GM21526 (cell line): ENCODE data around the gene VSIR.

Experiments
- ATAC-seq: cut with Tn5 transposase; IDR thresholded peaks from one replicate; pipeline ENCODE4 v1.9.1; 2021; ENCODE audit warnings: moderate library complexity; ENCODE audit not compliant: unreplicated experiment, low FRiP score

VSIR gene

GRCh38 chr10:71783917-71784678, 10.8 kb upstream of the VSIR start:
- ATAC-seq, result no peak

GRCh38 chr10:71782917-71783490, 9.7 kb upstream of the VSIR start:
- ATAC-seq, result no peak

- no peak for ATAC-seq
These were observed 9.0 kb upstream of the VSIR start for GRCh38 chr10:71782221-71782916.

DNA sequence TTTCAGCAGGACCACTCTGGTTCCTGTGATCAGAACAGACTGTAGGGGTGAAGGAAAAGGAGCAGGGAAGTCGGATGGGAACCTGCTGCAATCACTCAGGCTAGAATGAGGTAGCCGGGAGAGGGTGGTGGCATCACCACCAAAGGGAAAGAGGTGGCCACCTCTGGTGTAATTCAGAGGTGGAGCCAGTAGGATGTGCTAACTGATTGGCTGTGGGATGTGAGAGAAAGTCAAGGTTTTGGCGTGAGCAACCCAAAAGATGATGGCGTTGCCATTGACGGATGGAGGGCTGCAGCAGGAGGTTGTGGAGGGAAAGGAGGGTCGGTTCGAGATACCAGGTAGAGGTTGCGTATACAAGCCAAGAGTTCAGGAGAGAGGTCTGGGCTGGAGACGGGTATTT, 7.4 kb upstream of the VSIR start:
- no peak for ATAC-seq

GRCh38 chr10:71780156-71780555, 6.8 kb upstream of the VSIR start:
- ATAC-seq, result no peak

GRCh38 chr10:71779641-71780040, 6.3 kb upstream of the VSIR start:
- ATAC-seq, result no peak

GRCh38 chr10:71778071-71778825, 4.9 kb upstream of the VSIR start:
- no peak for ATAC-seq

DNA sequence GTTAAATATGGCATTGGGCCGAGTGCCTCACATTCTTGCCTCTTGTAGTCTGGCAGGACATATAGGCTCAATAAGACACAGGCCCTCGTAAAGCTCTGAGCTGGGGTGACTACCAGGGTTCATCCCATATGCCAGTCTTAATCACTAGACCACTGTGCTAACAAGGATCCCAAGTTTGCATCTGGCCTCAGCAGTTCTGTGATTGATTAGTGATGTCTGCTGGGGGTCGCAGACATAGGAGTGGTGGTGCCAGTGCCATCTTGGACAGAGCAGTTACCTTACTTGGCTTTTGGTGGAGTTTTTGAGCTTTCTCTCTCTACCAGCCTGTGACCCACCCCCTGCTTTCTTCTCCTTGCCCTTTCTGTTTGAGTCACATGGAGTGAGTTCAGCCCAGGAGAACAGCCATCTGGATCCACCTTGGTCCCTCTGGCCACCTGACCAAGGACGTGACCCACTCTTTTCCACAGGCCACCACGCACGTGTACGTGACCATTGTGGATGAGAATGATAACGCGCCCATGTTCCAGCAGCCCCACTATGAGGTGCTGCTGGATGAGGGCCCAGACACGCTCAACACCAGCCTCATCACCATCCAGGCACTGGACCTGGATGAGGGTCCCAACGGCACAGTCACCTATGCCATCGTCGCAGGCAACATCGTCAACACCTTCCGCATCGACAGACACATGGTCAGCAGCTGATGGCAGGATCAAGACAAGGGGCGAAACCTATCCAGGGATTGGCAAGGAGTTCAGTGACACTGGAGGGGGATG, 4.1 kb upstream of the VSIR start:
- no peak for ATAC-seq

- ATAC-seq, result no peak
These were observed 3.2 kb upstream of the VSIR start for GRCh38 chr10:71776481-71776925.

GRCh38 chr10:71774916-71775702, 1.8 kb upstream of the VSIR start:
- no peak for ATAC-seq

DNA sequence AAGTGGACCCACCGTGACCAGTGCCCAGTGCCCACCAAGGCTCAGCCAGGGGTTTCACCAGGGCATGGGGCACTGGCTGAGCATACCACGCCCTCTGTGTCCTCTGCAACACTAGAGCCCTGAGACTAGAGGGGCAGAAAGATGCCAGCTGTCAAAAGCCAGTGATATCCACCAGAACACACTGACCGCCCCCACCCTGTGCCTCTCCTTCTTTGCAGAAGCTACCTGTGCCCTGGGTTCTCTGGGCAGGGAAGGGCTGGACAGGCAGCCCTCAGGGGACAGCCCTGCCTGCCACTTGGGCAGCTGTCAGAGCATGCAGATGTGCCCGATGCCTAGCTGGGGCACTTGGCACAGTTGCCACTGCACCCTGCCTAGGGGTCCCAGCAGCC, 494 bp downstream of the VSIR start:
- no peak for ATAC-seq

GRCh38 chr10:71771821-71772617, 1.3 kb downstream of the VSIR start:
- ATAC-seq, result no peak

GRCh38 chr10:71771204-71771603, 2.1 kb downstream of the VSIR start:
- no peak for ATAC-seq

DNA sequence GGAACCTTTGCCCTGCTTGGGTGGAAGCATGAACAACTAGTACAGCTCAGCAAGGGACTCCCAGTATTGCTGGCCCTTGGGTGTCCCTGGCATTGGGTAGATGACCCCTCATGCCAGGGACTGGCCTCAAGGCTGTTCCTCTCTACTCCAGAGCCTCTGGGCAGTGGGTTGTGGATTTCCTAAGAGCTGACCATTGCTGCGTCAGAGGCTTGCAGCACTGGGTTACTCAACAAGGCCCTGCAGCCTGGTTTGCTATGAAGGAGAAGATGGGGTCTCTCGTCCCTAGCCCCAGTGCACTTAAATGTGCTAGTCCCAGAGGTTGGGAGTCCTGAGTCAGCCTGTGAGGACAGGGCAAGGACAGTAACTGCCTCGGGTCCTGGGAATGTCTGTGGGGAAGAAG, 2.5 kb downstream of the VSIR start:
- no peak for ATAC-seq

- no peak for ATAC-seq
These were observed 3.1 kb downstream of the VSIR start for GRCh38 chr10:71770255-71770654.

DNA sequence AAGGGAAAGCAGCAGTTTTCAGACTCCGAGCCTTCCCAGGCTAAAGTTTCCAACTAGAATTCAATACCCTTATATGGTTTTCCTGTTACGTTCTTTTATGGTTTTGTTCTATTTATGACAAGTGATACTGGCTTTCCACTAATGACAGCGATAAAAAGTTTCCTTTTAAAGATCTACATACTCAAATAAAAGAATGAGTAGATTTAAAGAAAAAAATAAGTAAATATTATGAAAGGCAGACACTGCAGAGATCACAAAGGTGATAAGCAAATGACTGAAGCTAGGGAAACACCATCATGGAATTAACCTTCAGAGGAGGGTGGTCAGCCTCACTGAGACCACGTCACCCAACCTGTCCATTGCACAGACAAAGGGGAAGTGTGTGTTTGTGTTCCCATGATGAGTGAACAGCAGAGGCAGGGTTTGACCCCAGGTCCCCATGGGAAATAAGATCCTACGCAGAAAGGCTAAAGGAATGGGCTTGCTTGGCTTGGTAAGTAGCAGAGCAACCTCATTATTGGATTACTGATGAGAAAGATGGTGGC, 4.0 kb downstream of the VSIR start:
- ATAC-seq, result no peak

GRCh38 chr10:71767420-71768035, 5.8 kb downstream of the VSIR start:
- no peak for ATAC-seq
